H1 (cell line): ENCODE results near the gene INPP5A. TPM values are rescaled to one million over a fixed set of nuclear protein-coding genes. Genes with fewer than 3 reads are reported as not detected.
A peak's percentile ranks its signal among the peaks of the same experiment; 100 is the strongest.

ENCODE experiments used
- CTCF ChIA-PET: fragments of 300-600 bp; sonication (Branson Sonifier 250); formaldehyde crosslinking; loops from one replicate; lab custom pipeline; 2021; ENCODE audit not compliant: partially characterized antibody; lab: Charles Lee
- POLR2A ChIA-PET: fragments of 300-600 bp; sonication (Branson Sonifier 250); formaldehyde crosslinking; loops from one replicate; lab custom pipeline; 2021; ENCODE audit warnings: inconsistent platforms; ENCODE audit not compliant: partially characterized antibody; lab: Charles Lee
- DNase-seq, 2 experiments: peaks; one replicate each; pipeline versions ENCODE4 v3.0.0 to v3.0.0-alpha.2; 2010 to 2022; ENCODE audit warnings: low spot score in 2 of 2, low read depth in 1 of 2, mixed read lengths in 1 of 2
- FAIRE-seq: peaks from 2 replicates; lab custom pipeline; 2011; peaks lifted over from hg19 to GRCh38; lab: Jason Lieb, UNC
- H2AFZ ChIP-seq: 2 replicates; pipeline ENCODE4 v1.8.1; 2012; ENCODE audit warnings: low read length, inconsistent platforms
- H2AK5ac ChIP-seq: 2 replicates; pipeline ENCODE4 v1.6.1; 2013; ENCODE audit warnings: low read depth, low read length
- H2BK120ac ChIP-seq: replicated peaks from 2 replicates; pipeline ENCODE3; 2013; ENCODE audit warnings: low read depth, low read length, inconsistent platforms
- H2BK12ac ChIP-seq: 2 replicates; pipeline ENCODE4 v1.6.1; 2013; ENCODE audit warnings: low read depth, low read length
- H2BK15ac ChIP-seq: 2 replicates; pipeline ENCODE4 v1.6.1; 2013; ENCODE audit warnings: low read length
- H2BK20ac ChIP-seq: 2 replicates; pipeline ENCODE4 v1.6.1; 2013; ENCODE audit warnings: low read length
- H2BK5ac ChIP-seq: 2 replicates; pipeline ENCODE4 v1.6.1; 2013; ENCODE audit warnings: low read depth, low read length
- H3K14ac ChIP-seq: 2 replicates; pipeline ENCODE4 v1.6.1; 2013; ENCODE audit warnings: inconsistent platforms; ENCODE audit not compliant: insufficient read length
- H3K18ac ChIP-seq: 2 replicates; pipeline ENCODE4 v1.6.1; 2013; ENCODE audit warnings: low read length; ENCODE audit errors: extremely low read depth
- H3K23ac ChIP-seq: 2 replicates; pipeline ENCODE4 v1.6.1; 2013; ENCODE audit warnings: inconsistent platforms; ENCODE audit not compliant: insufficient read length
- H3K23me2 ChIP-seq: 2 replicates; pipeline ENCODE4 v1.6.1; 2013; ENCODE audit warnings: low read depth, low read length
- H3K27ac ChIP-seq: 2 replicates; pipeline ENCODE4 v1.6.1; 2011; ENCODE audit warnings: low read depth, low read length, inconsistent platforms
- H3K27me3 ChIP-seq, 4 experiments: replicated peaks in 1 of 4; 1 replicate in 1 of 4; 2 replicates in 3 of 4; pipeline versions ENCODE4 v1.6.1 to v1.8.1; 2011 to 2013; ENCODE audit warnings: low read length in 3 of 4, mild to moderate bottlenecking in 3 of 4, inconsistent platforms in 2 of 4, mixed read lengths in 2 of 4, moderate library complexity in 1 of 4; ENCODE audit not compliant: control insufficient read depth in 3 of 4, insufficient read depth in 3 of 4; ENCODE audit errors: extremely low read depth in 1 of 4
- H3K36me3 ChIP-seq, 4 experiments: 2 replicates each; pipeline versions ENCODE4 v1.6.1 to v1.8.1; 2011 to 2013; ENCODE audit warnings: mild to moderate bottlenecking in 4 of 4, low read length in 3 of 4, moderate library complexity in 2 of 4, control low read depth in 1 of 4, inconsistent platforms in 1 of 4; ENCODE audit not compliant: insufficient read depth in 4 of 4, control insufficient read depth in 2 of 4
- H3K4ac ChIP-seq: replicated peaks from 2 replicates; pipeline ENCODE3; 2013; ENCODE audit warnings: low read length, low read depth, mixed read lengths, inconsistent platforms; ENCODE audit not compliant: insufficient read length
- H3K4me1 ChIP-seq, 4 experiments: replicated peaks in 1 of 4; 1 replicate in 1 of 4; 2 replicates in 3 of 4; pipeline versions ENCODE4 v1.6.1 to v1.8.1; 2011 to 2013; ENCODE audit warnings: low read length in 3 of 4, inconsistent platforms in 2 of 4, mixed read lengths in 1 of 4; ENCODE audit not compliant: insufficient read depth in 4 of 4, control insufficient read depth in 3 of 4
- H3K4me2 ChIP-seq, 2 experiments: 2 replicates each; pipeline versions ENCODE4 v1.6.1 to v1.8.1; 2011 to 2013; ENCODE audit warnings: low read depth in 2 of 2, low read length in 2 of 2, control low read depth in 1 of 2, inconsistent platforms in 1 of 2, mild to moderate bottlenecking in 1 of 2; ENCODE audit not compliant: insufficient read depth in 1 of 2
- H3K4me3 ChIP-seq, 4 experiments: fragments of 200-600, 300-600 bp in 1 of 4; sonication (generic), shearing (Covaris generic), sonication (Bioruptor Twin) in 1 of 4; 2 replicates each; pipeline versions ENCODE4 v1.5.1 to v1.8.1; 2011 to 2016; ENCODE audit warnings: low read length in 4 of 4, low read depth in 3 of 4, control low read depth in 2 of 4, inconsistent platforms in 2 of 4, mild to moderate bottlenecking in 2 of 4, mixed read lengths in 1 of 4, moderate library complexity in 1 of 4; ENCODE audit not compliant: insufficient read depth in 2 of 4; ENCODE audit errors: extremely low read depth in 1 of 4
- H3K56ac ChIP-seq: replicated peaks from 2 replicates; pipeline ENCODE3; 2013; ENCODE audit warnings: low read depth, mild to moderate bottlenecking, mixed read lengths, low read length, inconsistent platforms; ENCODE audit not compliant: insufficient read length
- H3K79me1 ChIP-seq: 2 replicates; pipeline ENCODE4 v1.6.1; 2013; ENCODE audit warnings: low read depth, low read length, control low read depth
- H3K79me2 ChIP-seq, 2 experiments: 2 replicates each; pipeline versions ENCODE4 v1.6.1 to v1.8.1; 2012 to 2013; ENCODE audit warnings: low read length in 2 of 2, mild to moderate bottlenecking in 2 of 2, inconsistent platforms in 1 of 2; ENCODE audit not compliant: insufficient read depth in 2 of 2, control insufficient read depth in 1 of 2
- H3K9ac ChIP-seq, 4 experiments: replicated peaks in 1 of 4; 1 replicate in 1 of 4; 2 replicates in 3 of 4; pipeline versions ENCODE4 v1.6.1 to v1.8.1; 2011 to 2013; ENCODE audit warnings: low read depth in 3 of 4, low read length in 3 of 4, control low read depth in 2 of 4, mild to moderate bottlenecking in 2 of 4, moderate library complexity in 2 of 4, inconsistent platforms in 1 of 4; ENCODE audit errors: extremely low read depth in 1 of 4
- H3K9me3 ChIP-seq, 2 experiments: 2 replicates each; pipeline versions ENCODE4 v1.6.1 to v1.8.1; 2012 to 2013; ENCODE audit warnings: mild to moderate bottlenecking in 2 of 2, moderate library complexity in 2 of 2, control low read depth in 1 of 2, inconsistent platforms in 1 of 2, low read depth in 1 of 2, low read length in 1 of 2, mixed read lengths in 1 of 2; ENCODE audit not compliant: insufficient read depth in 2 of 2
- H4K20me1 ChIP-seq, 2 experiments: replicated peaks in 1 of 2; 2 replicates each; pipeline versions ENCODE3 to v1.8.1; 2011 to 2013; ENCODE audit warnings: inconsistent platforms in 2 of 2, low read length in 2 of 2, mild to moderate bottlenecking in 1 of 2; ENCODE audit not compliant: insufficient read depth in 2 of 2, control insufficient read depth in 1 of 2
- H4K5ac ChIP-seq: 2 replicates; pipeline ENCODE4 v1.6.1; 2013; ENCODE audit warnings: low read length, low read depth, mixed read lengths, inconsistent platforms; ENCODE audit not compliant: insufficient read length
- H4K8ac ChIP-seq: 2 replicates; pipeline ENCODE4 v1.8.0; 2013; ENCODE audit warnings: mild to moderate bottlenecking, moderate library complexity, low read length, inconsistent platforms; ENCODE audit not compliant: insufficient read depth; ENCODE audit errors: extremely low read depth
- H4K91ac ChIP-seq: replicated peaks from 2 replicates; pipeline ENCODE3; 2013; ENCODE audit warnings: low read length, mixed read lengths, inconsistent platforms; ENCODE audit not compliant: insufficient read length
- CREB1 ChIP-seq: IDR thresholded peaks from 2 replicates; pipeline ENCODE4 v1.6.1; 2012; ENCODE audit warnings: inconsistent platforms
- EGR1 ChIP-seq: IDR thresholded peaks from 2 replicates; pipeline ENCODE4 v1.6.1; 2011; ENCODE audit warnings: low read depth, low read length, borderline replicate concordance
- GTF2F1 ChIP-seq: IDR thresholded peaks from 2 replicates; pipeline ENCODE4 v1.6.1; 2012; ENCODE audit warnings: low read depth, low read length, improper control_type of control experiment, borderline replicate concordance
- SUZ12 ChIP-seq: fragments of 200-600 bp; sonication (generic); IDR thresholded peaks from 2 replicates; pipeline ENCODE4 v1.6.1; 2012; ENCODE audit warnings: mild to moderate bottlenecking, inconsistent platforms, low read length, moderate library complexity, mixed read lengths
- YY1 ChIP-seq: IDR thresholded peaks from 2 replicates; pipeline ENCODE4 v1.6.1; 2011; ENCODE audit warnings: low read depth, mild to moderate bottlenecking, low read length
- WGBS, 2 experiments: shearing (Covaris generic) in 1 of 2; methylation state at CpG; one replicate each; pipeline versions ENCODE4 v1.1.6 to v1.1.7; 2013 to 2015; ENCODE audit warnings: low lambda C conversion rate in 2 of 2, mixed read lengths in 2 of 2, inconsistent platforms in 1 of 2, low coverage in 1 of 2, missing lambda C conversion rate in 1 of 2; ENCODE audit not compliant: insufficient replicate concordance in 2 of 2, insufficient coverage in 1 of 2, insufficient read length in 1 of 2; ENCODE audit errors: extremely low coverage in 1 of 2, missing lambda C conversion rate in 1 of 2; 5-methylcytosine and 5-hydroxymethylcytosine counted together
- polyA plus RNA-seq, 7 experiments: library from polyadenylated mRNA; depleted of rRNA in 3 of 7; stranded (reverse) in 5 of 7; unstranded in 2 of 7; fragments of >200 nt in 5 of 7; fragments of 200-250 nt in 2 of 7; gene quantifications; 1 replicate in 5 of 7; 2 replicates in 1 of 7; 4 replicates in 1 of 7; pipeline versions ENCODE4 v1.2.1 to v1.2.3, GENCODE V29; 2011 to 2013; ENCODE audit warnings: missing spikeins in 2 of 7, mixed read lengths in 2 of 7
- total RNA-seq: library from RNA; stranded (reverse); fragmentation: NEBNext Ultra II Directional; extraction: Animal tissue kit (Norgen Biotek cat#: 25700); gene quantifications from 2 replicates; pipeline ENCODE4 v1.2.1, GENCODE V29; 2021
- TF ChIP-seq, protein P1 (sequence below): IDR thresholded peaks from 2 replicates; pipeline ENCODE4 v1.6.1; 2011; ENCODE audit warnings: low read depth, mild to moderate bottlenecking, low read length; ENCODE audit not compliant: insufficient read depth
- TF ChIP-seq, protein P2 (sequence below): IDR thresholded peaks from 2 replicates; pipeline ENCODE4 v1.6.1; 2012; ENCODE audit warnings: low read length, inconsistent platforms

Gene INPP5A
- total and polyA plus RNA-seq, 2 of the 8 experiments (the other 6 are each of a cell fraction or from before 2014, with no cell fraction given): 19.7 to 27.5 TPM

DNA sequence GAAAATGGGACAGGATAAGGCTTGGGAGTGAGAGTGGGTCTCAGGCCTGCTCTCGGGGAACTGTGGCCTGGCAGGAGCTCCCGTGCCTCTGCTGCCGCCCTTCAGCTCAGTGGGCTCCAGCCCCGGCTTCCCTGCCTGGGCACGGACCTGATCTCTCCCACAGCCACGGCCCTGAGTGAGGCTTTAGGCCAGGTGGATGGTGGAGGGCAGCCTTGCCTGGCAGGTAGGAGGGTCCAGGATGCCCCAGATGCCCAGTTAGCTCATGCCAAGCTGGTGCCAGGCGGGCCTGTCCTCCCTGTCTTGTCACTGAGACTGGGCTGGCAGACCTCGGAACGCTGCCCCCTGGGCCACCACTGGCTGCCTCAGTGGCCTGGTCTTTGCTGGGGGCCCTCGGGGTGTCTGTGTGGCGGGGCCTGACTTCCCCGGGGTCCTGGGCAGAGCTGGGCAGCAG lies 116.6 kb downstream of the INPP5A start:
- H3K4me2 ChIP-seq: no peak overlapping the region
- H3K36me3 ChIP-seq: no peaks in the 10 kb centered on the region
- H3K23ac ChIP-seq: no peak overlapping the region
- no peak overlapping the region for H3K14ac ChIP-seq
- no peak for FAIRE-seq
- no peak overlapping the region for H4K91ac ChIP-seq
- ChIA-PET CTCF (interaction anchor here (0.6 to 4.8 kb wide), 55 partner anchors 10 to 471 kb away, joined by 3 to 37 read pairs (median 4); partner anchors contain the start of gene NKX6-2), POLR2A (no interaction called here)
- no peak overlapping the region for H2BK20ac ChIP-seq
- H2AFZ ChIP-seq: no peak overlapping the region
- 92% methylated on average over 11 of the region's 12 CpGs; no CpG with 5 or more reads in 1 of the 2 experiments for WGBS, 2 experiments
- no peak overlapping the region for H2AK5ac ChIP-seq
- H3K56ac ChIP-seq: no peak overlapping the region
- H4K5ac ChIP-seq: no peak overlapping the region
- TF ChIP-seq, protein P1, sequence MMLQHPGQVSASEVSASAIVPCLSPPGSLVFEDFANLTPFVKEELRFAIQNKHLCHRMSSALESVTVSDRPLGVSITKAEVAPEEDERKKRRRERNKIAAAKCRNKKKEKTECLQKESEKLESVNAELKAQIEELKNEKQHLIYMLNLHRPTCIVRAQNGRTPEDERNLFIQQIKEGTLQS: no peak
- no peak for TF ChIP-seq CREB1
- TF ChIP-seq YY1: no peak
- no peak for TF ChIP-seq EGR1
- TF ChIP-seq SUZ12: no peak
- 0 out of 2 replicates have a peak, but pooled peaks have one; percentile 1 for TF ChIP-seq GTF2F1
- TF ChIP-seq, protein P2, sequence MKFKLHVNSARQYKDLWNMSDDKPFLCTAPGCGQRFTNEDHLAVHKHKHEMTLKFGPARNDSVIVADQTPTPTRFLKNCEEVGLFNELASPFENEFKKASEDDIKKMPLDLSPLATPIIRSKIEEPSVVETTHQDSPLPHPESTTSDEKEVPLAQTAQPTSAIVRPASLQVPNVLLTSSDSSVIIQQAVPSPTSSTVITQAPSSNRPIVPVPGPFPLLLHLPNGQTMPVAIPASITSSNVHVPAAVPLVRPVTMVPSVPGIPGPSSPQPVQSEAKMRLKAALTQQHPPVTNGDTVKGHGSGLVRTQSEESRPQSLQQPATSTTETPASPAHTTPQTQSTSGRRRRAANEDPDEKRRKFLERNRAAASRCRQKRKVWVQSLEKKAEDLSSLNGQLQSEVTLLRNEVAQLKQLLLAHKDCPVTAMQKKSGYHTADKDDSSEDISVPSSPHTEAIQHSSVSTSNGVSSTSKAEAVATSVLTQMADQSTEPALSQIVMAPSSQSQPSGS: no peak
- no peak overlapping the region for H3K18ac ChIP-seq
- no peak overlapping the region for H2BK15ac ChIP-seq
- H3K27me3 ChIP-seq: no peaks in the 10 kb centered on the region
- H3K79me1 ChIP-seq: 0 out of 2 replicates have a peak, but pooled peaks cover 2% of the 10 kb centered on the region
- 0 out of 2 replicates have a peak, but pooled peaks cover 2% of the 10 kb centered on the region for H3K23me2 ChIP-seq
- H3K27ac ChIP-seq: no peak overlapping the region
- H4K8ac ChIP-seq: peak overlapping the region; percentile 28; the same call in 1 of the 2 replicates
- no peak overlapping the region for H2BK5ac ChIP-seq
- no peaks in the 10 kb centered on the region for H3K79me2 ChIP-seq
- peaks cover 0 to 4% of the 10 kb centered on the region in 2 experiments for H4K20me1 ChIP-seq
- H3K9me3 ChIP-seq: no peaks in the 10 kb centered on the region
- DNase-seq: no peak
- no peak overlapping the region for H3K4me3 ChIP-seq
- no peak overlapping the region for H3K9ac ChIP-seq
- H3K4me1 ChIP-seq: no peaks in the 10 kb centered on the region; a peak in 1 of 7 replicates
- H2BK120ac ChIP-seq: no peak overlapping the region
- H2BK12ac ChIP-seq: no peak overlapping the region
- no peak overlapping the region for H3K4ac ChIP-seq
